HepG2 (cell line): ENCODE results near the gene CHKA. TPM values are rescaled to one million over a fixed set of nuclear protein-coding genes. Genes with fewer than 3 reads are reported as not detected.
A peak's percentile ranks its signal among the peaks of the same experiment; 100 is the strongest.

ENCODE experiments used
- ATF2 ChIP-seq: sonication (generic); formaldehyde crosslinking; IDR thresholded peaks from 2 replicates; pipeline ENCODE4 v1.4.0; 2020; ENCODE audit warnings: missing genetic modification reagents
- GATAD2A ChIP-seq: IDR thresholded peaks from 2 replicates; pipeline ENCODE4 v1.6.1; 2016
- POLR2AphosphoS5 ChIP-seq: IDR thresholded peaks from 2 replicates; pipeline ENCODE4 v1.6.1; 2012; ENCODE audit warnings: low read depth, low read length
- REXO4 ChIP-seq: sonication (generic); formaldehyde crosslinking; IDR thresholded peaks from 2 replicates; pipeline ENCODE4 v1.8.0; 2022; ENCODE audit warnings: missing genetic modification reagents, mild to moderate bottlenecking, borderline replicate concordance
- ZNF34 ChIP-seq: sonication (generic); formaldehyde crosslinking; IDR thresholded peaks from 2 replicates; pipeline ENCODE4 v1.4.0; 2020; ENCODE audit warnings: mild to moderate bottlenecking, missing genetic modification reagents, borderline replicate concordance
- ZNF614 ChIP-seq: IDR thresholded peaks from 2 replicates; pipeline ENCODE4 v1.6.1; 2018; ENCODE audit warnings: missing biosample characterization, missing genetic modification reagents, inconsistent platforms, borderline replicate concordance
- ZNF646 ChIP-seq: sonication (generic); formaldehyde crosslinking; IDR thresholded peaks from 2 replicates; pipeline ENCODE4 v1.9.0; 2021; ENCODE audit warnings: mild to moderate bottlenecking, missing genetic modification reagents
- ZNF678 ChIP-seq: sonication (generic); formaldehyde crosslinking; IDR thresholded peaks from 2 replicates; pipeline ENCODE4 v1.4.0; 2020; ENCODE audit warnings: mild to moderate bottlenecking, missing genetic modification reagents
- ZSCAN22 ChIP-seq: sonication (generic); formaldehyde crosslinking; IDR thresholded peaks from 2 replicates; pipeline ENCODE4 v1.4.0; 2020; ENCODE audit warnings: mild to moderate bottlenecking, missing genetic modification reagents
- polyA plus RNA-seq, 8 experiments: library from polyadenylated mRNA; depleted of rRNA in 3 of 8; stranded (reverse) in 7 of 8; unstranded in 1 of 8; fragments of >200 nt; fragmentation: Illumina TruSeq in 4 of 8; extraction: Trizol in 4 of 8; gene quantifications; 2 replicates each; pipeline versions ENCODE4 v1.2.1 to v1.2.3, GENCODE V29; 2011 to 2016; ENCODE audit warnings: low read depth in 4 of 8, missing spikeins in 1 of 8, mixed read lengths in 1 of 8; ENCODE audit not compliant: insufficient read depth in 1 of 8
- total RNA-seq, 5 experiments: library from RNA; depleted of rRNA; stranded (reverse); fragments of >200 nt; fragmentation: Illumina TruSeq; extraction: Trizol; gene quantifications; 2 replicates each; pipeline ENCODE4 v1.2.3, GENCODE V29; 2016; ENCODE audit warnings: low read depth in 1 of 5
- TF ChIP-seq, protein P1 (sequence below): sonication (generic); formaldehyde crosslinking; IDR thresholded peaks from 2 replicates; pipeline ENCODE4 v1.4.0; 2020; ENCODE audit warnings: missing genetic modification reagents, borderline replicate concordance

Gene CHKA
- total and polyA plus RNA-seq, 2 of the 13 experiments (the other 11 are each of a cell fraction or from before 2014, with no cell fraction given), result 71.6 to 92.7 TPM

DNA sequence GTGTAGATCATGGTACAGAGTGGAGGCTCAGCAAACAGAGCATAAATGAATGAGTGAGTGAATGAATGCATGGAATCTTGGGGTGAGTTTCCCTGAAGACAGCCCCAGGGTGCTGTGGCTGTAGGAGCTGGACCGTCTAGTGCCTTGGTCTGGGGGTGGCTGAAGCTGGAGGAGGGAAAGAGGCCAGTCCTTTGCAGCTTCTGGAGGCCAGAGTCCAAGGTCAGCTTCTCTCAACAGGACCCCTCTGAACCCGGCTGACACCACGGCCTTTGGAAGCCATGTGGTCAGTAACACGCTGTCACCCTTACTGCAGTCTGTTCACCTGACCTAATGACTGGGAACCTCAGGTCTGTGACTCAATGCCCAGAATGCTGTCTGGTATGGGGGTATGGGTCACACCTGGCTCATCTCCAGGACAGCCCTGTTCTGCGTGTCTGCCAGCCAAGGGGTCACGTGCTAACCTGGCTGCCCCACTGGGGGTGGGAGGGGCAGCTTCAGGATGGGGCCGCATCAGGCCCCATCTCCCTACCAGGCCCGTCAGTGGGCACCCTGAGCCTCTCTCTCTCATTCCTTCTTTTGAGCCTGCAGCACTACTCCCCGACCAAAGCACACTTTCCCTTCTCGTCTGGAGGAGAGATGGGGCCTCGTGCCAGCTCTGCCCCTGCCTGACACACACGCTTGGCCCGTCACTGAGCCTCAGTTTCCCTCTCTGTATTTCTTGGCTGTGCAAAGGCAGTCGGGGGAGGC lies 24.1 kb upstream of the CHKA start (continued):
- TF ChIP-seq ZNF646, result peak; percentile 91
- no peak for TF ChIP-seq ZSCAN22
- no peak; the same call in 1 of the 2 replicates for TF ChIP-seq ZNF678 (CRISPR knock-in tag)
- TF ChIP-seq, protein P1, sequence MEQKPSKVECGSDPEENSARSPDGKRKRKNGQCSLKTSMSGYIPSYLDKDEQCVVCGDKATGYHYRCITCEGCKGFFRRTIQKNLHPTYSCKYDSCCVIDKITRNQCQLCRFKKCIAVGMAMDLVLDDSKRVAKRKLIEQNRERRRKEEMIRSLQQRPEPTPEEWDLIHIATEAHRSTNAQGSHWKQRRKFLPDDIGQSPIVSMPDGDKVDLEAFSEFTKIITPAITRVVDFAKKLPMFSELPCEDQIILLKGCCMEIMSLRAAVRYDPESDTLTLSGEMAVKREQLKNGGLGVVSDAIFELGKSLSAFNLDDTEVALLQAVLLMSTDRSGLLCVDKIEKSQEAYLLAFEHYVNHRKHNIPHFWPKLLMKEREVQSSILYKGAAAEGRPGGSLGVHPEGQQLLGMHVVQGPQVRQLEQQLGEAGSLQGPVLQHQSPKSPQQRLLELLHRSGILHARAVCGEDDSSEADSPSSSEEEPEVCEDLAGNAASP (CRISPR knock-in tag), result peak; percentile 95
- no peak for TF ChIP-seq REXO4 (CRISPR knock-in tag)
- TF ChIP-seq GATAD2A (CRISPR knock-in tag), result peak; percentile 94
- no peak for TF ChIP-seq POLR2AphosphoS5
- TF ChIP-seq ZNF34 (CRISPR knock-in tag), result 0 out of 2 replicates have a peak, but pooled peaks have one; percentile 17
- TF ChIP-seq ZNF614 (CRISPR knock-in tag), result peak; percentile 91
- TF ChIP-seq ATF2 (CRISPR knock-in tag), result peak; percentile 82; the same call in 1 of the 2 replicates
